ENCODE data around the gene MIB2.

DNA sequence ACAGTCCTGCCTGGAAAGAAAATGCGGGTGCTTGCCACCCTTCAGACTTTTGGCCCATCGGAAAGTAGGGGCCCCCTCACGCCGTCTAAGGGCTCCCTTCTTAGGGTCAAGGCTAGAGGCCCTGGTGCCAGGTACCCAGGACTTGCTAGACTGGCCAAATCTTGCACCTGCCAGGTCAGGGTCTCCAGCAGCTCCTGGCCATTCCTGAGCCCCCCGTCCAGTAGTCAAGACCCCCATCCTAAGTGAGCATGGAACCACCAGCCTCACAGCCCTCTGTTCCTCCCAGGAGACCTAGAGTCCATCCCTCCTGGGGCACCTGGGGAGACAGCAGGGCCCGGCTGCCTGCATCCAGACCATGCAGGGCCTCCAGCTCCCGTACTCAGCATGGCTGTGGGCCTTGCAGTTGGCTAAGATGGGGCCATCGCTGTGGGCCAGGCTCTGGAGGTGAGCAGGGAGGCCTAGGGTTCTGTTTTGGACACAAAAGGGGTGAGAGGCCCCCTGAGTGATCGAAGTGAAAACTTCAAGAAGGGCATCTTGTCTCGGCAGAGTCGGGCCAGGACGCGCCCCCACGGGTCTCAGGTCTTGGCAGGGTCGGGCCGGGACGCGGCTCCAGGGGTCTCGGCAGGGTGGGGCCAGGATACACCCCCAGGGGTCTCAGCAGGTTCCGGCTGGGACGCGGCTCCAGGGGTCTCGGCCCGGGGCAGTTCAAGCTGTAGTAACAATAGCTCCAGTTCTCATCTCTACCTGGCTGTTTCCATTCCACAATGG is 21.3 kb upstream of the MIB2 start:
- TF ChIP-seq POLR2A (IDR thresholded peaks at IDR 0.05) (no peak), POLR2AphosphoS5 (IDR thresholded peaks at IDR 0.05) (no peak), EP300 (IDR thresholded peaks at IDR 0.05; ENCODE audit: low read depth) (no peak)
- TF ChIP-seq, protein P1, sequence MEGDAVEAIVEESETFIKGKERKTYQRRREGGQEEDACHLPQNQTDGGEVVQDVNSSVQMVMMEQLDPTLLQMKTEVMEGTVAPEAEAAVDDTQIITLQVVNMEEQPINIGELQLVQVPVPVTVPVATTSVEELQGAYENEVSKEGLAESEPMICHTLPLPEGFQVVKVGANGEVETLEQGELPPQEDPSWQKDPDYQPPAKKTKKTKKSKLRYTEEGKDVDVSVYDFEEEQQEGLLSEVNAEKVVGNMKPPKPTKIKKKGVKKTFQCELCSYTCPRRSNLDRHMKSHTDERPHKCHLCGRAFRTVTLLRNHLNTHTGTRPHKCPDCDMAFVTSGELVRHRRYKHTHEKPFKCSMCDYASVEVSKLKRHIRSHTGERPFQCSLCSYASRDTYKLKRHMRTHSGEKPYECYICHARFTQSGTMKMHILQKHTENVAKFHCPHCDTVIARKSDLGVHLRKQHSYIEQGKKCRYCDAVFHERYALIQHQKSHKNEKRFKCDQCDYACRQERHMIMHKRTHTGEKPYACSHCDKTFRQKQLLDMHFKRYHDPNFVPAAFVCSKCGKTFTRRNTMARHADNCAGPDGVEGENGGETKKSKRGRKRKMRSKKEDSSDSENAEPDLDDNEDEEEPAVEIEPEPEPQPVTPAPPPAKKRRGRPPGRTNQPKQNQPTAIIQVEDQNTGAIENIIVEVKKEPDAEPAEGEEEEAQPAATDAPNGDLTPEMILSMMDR (IDR thresholded peaks at IDR 0.05): no peak

Data from transverse colon (tissue), 4 donors.